ENCODE results near the gene IFITM5.
"Not testable (repeated sequence)": the region's sequence is repeated elsewhere in the genome, so short reads cannot be mapped to it uniquely, and the experiment has no call there.

IFITM5 gene

DNA sequence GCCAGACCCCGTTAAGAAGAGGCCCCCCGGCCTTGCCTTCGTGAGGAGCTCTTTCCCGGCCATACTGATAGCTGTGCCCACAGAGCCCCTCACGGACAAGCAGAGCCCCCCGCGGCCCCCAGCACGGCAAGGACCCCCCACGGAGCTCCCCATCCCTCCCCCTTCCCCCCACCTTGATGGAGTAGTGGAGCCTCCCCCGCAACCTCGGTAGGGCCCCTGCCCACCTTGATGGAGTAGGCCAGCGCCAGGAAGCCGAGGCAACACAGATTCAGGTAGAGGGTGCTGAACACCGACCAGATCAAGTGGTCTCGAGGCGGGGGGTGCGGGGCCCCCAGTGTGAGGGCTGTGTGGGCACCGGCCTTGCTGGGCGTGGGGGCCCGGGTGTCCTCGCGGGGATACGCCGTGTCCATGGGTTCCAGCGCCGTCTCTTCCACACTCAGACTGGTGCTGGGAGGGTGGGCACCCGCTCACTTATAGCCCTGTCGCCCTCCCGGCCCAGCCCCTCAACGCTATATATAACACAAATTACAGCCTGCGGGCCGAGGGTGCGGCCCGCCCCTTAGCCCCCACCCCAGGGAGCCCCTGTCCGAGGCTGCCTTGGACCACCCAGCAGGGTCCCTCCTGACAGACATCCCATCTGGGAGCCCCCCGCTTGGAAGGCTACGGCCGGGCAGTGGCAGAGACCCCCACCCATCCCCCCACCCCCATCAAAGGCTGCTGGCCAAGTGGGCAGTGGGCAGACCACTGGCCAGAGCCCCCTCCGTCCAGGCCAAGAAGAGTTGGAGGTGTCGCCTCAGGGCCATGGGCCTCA is at the start of gene IFITM5:
Gene IFITM5, minus strand, starts transcription at position 446 of the 811 bp plus-strand sequence. Its CDS starts 36 bp downstream, at position 410.
- DNase-seq, result no peak

DNA sequence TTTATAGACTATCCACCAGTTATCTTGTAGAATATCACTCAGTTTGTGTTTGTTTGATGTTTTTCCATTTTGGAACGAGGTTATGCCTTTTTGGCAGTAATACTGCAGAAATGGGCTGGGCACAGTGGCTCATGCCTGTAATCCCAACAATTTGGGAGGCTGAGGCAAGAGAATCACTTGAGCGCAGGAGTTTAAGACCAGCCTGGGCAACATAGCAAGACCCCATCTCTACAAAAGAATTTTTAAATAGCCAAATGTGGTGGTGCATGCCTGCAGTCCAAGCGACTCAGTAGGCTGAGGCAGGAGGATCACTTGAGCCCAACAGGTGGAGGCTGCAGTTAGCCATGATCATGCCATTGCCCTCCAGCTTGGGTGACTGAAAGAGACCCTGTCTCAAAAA is 47.2 kb upstream of the IFITM5 start:
- no peak for DNase-seq

DNA sequence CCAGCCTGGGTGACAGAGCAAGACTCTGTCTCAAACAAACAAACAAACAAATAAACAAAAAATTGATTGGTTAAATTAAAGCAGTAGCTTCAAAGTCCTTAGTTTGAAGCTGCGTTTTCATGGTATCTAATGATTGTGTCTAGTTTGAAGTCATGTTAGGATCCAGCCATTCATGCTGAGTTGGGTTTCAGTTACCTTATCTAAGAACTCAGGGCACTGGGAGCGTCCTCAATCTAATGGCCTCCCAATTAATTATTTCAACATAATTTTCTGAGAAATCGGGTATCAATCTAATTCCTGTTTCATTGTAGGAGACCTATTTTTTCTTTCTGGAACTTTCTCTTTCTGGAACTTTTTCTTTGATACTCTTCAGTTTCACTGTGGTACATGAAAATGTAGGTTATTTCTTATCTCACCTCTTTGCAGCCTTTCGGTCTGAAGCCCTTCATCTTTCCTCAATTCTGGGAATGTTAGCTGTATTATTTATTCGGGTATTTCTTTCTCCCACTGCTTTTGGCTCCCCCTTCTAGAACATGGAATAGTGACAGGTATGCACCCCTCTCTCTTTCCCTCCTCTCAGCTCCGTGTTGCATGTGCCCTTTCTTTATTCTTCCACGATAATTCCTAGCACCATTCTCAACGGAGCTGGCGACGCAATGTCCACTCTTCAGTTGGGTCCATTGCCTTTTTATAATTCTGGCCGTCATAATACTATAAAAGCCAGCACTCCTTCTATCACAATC is 45.7 kb upstream of the IFITM5 start:
- no peak for DNase-seq

DNA sequence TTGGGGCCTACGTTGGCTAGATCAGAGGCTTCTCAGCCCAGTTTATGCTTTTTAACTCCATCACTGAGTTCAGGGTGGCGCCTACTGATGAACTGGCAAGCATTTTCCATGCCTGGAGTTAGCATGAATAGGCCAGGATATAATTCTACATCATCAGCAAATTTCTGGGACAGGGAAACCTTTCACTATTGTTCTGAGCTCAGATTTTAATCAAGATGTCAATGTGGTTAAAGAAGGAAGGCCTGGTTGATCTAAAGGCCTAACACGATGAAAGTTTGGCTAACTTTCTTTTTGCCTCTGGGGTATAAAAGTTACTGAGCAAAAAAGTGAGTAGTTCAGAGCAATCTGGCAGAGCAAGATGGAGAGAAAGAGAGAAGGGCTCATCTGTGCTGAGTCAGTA is 43.0 kb upstream of the IFITM5 start:
- no peak for DNase-seq

DNA sequence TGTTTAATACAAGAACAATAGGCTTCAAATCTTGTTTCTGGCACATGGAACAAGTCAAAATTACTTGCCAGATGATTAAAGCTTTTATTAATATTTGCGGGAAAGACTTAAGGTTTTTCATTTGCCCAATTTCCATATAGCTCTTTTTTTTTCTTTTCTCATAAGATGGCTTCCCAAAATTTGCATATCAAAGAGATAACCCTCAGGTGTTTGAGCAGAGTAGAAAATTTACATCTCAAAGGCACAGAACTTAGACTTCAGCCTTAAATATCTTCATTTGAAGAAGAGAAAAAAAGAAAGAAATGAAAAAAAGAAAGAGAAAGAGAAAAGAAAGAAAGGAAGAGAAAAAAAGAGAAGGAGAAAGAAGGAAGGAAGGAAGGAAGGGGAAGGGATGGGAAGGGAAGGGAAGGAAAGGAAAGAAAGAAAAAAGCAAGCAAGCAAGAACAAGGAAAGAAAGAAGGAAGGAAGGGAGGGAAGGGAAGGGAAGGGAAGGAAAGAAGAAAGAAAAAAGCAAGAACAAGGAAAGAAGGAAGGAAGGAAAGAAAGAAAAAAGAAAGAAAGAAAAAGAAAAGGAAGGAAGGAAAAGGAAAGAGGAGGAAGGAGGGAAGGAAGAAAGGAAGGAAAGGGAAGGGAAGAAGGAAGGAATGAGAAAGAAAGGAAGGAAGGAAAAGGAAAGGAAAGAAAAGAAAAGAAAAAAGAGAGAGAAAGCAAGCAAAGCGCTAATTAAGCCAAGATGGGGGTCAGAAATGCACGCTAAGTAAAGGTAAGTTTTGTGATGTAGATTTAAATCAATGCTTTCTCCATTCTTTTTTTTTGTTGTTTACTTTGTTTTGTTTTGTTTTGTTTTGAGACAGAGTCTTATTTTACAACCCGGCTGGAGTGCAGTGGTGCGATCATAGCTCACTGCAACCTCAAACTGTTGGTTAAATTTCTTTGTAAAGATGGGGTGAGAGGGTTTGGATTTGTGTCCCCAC is 41.5 kb upstream of the IFITM5 start:
- DNase-seq, result no peak

DNA sequence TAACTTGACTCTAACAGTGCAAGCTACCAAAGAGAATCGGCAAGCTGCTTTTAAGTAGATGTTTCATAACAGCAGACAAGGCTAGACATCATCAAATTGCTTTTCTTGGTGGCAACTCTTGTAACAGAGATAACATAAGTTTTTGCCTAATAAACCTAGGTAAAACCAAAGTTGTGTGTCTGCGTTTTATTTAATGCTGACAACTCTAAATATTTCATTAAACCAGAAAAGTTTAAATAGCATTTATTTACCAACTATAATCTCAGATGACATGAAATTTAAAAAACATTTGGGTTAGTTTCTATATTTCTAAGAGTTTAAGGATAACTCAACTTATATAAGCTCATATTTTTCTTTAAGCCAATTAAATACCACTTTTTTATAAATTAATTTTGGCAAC is 40.6 kb upstream of the IFITM5 start:
- DNase-seq, result no peak

DNA sequence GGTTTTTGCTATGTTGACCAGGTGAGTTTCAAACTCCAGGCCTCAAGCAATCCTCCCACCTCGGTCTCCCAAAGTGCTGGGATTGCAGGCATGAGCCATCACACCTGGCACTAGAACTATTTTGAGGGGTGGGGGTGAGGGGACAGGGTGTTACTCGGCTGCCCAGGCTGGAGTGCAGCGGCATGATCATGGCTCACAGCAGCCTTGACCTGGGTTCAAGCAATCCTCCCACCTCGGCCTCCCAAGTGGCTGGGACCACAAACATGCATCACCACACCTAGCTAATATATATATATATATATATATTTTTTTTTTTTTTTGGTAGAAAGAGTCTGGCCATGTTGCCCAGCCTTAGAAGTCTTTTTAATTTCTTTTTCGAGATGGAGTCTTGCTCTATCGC is 38.4 kb upstream of the IFITM5 start:
- DNase-seq, result no peak

DNA sequence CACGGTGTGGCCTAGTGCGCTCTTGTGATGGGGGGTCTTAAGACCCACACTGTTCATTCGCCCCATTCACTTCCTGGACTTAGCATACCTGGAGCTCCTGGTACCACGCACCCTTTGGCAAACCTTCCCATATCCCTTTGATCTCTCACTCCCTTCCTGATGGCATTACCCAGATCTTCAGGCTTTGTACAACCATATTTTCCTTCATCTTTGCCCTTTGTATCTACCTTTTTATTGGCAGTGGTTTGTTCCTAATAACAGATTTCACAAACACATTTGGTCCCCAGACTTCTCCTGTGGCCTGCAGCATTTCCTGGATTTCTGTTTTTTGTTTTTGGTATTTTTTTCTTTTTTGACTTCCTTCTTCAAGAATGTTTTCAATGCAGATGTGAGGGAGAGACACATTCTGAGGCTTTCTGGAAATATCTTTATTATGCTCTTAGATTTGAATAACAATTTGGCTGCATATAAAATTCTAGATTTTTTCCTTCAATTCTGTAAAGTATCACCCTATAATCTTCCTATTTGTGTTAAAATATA is 37.4 kb upstream of the IFITM5 start:
- DNase-seq, result no peak

DNA sequence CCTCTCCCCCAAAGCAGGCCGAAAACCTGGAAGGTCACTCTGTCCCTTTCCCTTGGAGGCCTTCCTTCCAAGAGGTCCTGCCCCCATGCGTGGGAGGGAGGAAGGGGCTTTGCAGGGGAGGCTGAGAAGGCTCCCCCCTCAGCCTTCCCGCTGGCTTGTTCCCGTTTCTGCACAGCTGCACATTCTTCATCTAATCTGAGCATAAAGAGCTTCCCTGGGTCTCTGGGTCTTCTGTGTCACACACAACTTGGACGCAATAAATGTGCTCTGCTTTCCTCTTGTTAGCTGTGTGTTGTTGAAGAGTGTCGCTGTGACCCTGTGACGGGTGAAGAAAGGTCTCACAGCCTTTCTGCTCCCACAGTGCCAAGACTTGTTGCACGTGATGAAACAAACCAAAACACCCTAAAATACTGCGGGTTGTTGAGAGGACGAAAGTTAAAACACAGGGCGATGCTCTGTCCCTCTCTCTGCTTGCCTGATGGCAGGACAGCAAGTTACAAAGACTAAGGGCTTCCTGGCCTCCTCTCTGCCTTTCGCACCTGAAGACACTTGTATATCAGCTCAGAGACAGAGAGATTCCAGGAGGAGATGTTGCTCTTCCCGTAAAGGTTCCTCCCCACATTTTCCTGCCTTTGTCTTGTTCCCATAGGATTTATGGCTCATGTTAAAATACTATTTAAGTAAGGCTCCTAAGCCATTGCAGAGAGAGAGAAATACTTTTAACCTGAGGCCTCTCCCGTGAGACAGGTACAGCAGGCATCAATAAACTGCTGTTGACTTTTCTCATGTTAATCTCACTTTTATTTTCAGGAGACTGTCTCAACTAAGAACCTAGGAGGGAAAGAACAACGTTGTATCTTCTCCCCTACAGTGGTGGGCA is 36.7 kb upstream of the IFITM5 start:
- no peak for DNase-seq

DNA sequence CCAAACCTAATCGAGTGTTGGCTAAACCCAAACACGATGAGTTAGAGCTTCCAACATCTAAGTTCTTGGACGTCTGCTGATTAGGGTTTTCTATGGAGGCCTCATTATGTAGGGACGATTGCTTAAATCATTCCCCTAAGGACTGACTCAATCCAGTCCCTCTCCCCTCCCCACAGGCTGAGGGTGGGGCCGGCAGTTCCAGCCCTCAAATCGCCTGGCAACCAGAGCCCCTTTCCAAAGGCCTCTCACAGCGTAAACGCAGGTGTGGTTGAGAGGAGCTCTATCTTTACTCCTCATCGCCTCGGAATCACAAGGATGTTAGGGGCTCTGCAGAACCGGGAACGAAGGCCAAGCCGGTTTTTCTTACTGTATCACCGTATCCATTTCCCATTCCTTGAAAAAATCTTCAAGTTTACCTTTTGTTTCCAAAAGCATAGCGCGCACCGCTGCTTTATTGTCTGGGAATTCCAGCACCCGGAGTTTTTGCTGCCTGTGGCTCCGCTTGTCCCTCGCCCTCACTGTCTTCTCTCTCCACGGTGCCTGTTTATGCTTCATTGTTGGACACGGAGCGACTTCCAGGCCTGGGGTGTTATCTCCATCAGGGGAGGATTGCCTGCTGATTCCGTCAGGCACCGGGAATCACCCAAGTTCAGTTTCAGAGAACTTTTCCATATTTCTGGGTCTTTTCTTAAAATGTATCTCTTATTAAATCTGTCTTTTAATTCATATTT is 35.1 kb upstream of the IFITM5 start:
- no peak for DNase-seq

DNA sequence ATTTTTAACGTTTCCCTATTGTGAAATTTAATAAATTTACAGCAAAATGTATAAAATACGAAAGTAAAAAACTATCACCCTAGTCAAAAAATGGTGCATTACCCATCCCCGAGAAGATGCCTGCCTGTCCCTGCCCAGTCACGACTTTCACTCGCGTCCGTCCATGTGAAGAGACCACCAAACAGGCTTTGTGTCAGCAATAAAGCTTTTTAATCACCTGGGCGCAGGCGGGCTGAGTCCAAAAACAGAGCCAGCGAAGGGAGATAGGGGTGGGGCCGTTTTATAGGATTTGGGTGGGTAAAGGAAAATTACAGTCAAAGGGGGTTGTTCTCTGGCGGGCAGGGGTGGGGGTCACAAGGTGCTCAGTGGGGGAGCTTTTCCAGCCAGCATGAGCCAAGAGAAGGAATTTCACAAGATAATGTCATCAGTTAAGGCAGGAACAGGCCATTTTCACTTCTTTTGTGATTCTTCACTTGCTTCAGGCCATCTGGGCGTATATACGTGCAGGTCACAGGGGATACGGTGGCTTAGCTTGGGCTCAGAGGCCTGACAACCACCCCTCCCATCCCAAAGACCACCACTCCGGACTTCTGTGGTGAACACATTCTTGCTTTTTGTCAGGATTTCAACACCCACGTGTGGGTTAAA is 34.4 kb upstream of the IFITM5 start:
- not testable (repeated sequence) for DNase-seq

DNA sequence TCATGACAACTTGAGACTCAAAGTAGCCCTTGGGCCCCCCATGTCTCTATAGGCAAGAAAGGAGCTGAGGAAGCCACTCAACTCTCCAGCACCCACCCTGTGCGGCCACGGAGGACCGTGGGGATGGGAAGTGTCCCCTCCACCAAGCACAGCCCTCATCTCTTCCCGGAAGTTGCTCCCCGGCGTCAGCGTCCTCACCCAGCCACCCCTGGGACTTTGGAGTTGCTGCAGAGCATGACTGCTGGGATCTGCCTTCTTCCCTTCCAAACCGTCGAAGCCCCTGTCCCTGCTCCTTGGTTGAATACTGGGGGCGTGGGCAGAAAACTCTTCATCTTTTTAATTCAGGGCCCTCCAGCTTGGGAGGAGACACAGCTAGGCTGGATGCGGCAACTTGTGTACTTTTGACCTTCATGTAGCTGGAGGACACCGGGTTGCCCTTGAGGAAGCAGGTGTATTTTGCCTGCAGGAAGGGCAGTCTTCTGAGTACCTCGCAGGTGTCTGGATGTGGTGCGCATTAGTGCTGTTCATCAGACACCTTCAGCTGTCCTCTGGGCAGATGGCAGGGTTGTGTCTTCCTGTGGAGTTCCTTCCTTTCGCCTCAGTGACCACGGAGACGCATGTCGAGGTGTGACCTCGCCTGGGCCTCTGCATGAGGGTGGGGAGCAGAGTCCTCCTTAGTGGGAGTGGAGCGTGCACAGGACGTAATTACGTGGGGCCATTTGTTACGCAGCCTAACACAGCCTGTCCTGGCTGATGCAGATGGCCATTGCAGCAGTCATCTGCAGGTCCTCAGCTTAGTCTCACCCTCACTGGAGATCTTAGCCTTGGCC is 33.5 kb upstream of the IFITM5 start:
- DNase-seq, result no peak

DNA sequence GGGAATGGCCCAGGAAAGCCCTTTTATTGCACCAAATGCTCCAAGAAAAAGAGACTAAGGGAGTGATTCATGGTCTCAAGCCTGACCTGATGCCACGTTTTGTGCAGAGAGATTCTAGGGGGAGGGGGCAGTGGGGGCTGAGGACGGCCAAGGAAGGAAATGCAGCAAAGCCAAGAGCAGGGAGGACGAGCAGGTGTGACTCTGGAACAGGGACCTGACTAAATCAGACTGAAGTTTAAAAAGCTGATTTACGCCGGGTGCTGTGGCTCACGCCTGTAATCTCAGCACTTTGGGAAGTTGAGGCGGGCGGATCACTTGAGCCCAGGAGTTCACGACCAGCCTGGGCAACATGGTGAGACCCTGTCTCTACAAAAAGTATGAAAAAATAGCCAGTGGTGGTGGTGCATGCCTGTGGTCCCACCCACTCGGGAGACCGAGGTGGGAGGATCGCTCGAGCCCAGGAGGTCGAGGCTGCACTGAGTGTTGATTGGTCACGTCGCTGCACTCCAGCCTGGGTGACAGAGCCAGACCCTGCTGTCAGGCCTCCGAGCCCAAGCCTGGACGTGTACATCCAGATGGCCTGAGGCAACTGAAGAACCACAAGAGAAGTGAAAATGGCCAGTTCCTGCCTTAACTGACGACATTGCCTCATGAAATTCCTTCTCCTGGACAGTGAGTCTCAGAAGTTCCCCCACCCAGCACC is 32.2 kb upstream of the IFITM5 start:
- no peak for DNase-seq

DNA sequence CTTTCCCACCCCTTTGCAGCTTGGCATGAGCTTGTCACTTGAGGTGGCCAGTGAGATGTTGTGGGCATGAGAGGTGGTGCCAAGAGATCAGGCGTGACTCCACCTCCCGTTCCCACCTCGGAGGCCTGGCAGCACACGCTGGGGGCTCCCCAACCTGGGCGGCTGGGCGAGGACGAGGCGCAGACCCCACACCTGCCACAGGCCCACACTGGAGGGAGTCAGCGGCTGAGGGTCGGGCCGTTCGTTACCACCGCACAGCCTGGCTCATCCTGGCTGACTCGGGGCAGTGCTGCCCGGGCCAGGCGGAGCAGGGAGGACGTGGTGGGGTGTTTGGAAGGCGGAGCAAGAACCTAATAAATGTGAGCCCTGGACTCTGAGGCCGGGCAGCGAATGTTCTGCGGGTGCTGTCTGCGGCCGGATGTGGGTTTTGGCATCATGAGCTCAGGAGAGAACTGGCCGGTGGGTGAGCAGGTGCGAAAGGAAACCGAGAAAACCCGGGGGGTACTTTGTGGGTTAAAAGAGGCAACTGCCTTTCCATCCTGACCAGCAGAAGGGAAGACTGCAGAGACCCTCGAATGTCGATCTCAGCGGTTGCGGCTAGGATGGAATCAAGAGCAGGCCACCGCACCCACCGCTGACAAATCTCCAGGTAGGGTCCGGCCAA is 31.5 kb upstream of the IFITM5 start:
- no peak for DNase-seq

DNA sequence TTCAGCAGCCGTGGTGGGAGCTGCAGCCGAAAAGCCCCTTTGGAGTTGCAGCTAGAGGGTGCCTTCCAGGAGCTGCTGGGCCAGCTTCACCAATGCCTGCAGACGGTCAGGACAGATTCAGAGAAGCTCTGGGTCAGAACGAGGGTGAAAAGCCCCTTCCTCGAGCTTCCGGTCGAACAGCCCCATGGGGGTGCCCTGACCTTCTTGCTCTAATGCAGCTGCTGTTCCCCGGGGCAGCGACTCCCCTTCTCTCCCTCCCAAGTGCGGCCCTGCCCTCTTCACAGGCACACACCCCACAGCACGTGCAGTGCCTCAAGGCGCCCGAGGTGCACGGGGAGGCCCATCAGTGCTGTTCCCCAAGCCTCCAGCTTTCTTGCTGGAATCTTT is 31.0 kb upstream of the IFITM5 start:
- DNase-seq, result no peak

DNA sequence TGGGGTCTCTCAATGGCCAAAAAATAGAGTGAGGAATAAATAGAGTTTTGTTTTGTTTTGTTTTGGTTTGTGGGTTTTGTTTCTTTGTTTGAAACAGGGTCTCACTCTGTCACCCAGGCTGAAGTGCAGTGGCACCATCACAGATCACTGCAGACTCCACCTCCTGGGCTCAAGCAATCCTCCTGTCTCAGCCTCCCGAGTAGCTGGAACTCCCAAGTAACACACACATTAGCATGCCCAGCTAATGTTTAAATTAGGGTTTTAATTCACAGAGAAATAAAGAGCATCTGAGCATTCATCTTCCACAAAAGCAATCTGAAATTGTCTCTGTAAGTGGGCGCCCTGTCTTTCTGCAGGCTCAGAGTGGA is 30.5 kb upstream of the IFITM5 start:
- DNase-seq, result no peak

DNA sequence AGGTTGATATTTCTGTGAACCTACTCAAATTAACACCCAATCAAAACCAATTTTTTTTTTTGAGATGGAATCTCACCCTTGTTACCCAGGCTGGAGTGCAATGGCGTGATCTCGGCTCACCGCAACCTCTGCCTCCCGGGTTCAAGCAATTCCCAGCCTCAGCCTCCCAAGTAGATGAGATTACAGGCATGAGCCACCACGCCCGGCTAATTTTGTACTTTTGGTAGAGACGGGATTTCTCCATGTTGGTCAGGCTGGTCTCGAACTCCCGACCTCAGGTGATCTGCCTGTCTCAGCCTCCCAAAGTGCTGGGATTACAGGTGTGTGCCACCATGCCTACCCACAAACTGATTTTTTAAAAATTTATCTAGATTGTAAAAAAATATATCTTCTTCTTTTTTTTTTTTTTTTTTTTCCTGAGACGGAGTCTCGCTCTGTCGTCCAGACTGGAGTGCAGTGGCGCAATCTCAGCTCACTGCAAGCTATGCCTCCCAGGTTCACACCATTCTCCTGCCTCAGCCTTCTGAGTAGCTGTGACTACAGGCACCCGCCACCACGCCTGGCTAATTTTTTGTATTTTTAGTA is 29.3 kb upstream of the IFITM5 start:
- not testable (repeated sequence) for DNase-seq

DNA sequence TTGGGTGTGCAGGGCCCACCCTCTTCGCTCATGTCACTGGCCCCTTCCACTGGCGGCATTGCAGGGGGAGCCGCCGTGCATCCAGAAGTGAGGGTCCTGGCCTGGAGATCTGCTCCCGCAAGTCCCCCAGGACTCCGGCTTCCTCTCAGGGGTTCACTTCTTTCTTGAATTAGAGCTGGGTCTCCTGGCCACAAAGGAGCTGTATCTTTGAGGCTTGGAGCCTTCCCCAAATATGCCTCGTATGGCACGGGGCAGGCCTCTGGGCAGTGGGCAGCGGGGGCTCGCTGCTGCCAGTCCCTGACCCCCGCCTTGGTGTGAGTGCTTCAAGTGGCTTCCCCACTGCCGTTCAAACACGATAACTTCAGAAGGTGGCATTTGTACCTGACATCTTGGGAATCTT is 28.7 kb upstream of the IFITM5 start:
- no peak for DNase-seq
